Smooth muscle cell (in vitro differentiated cells): Measurements from ENCODE around the gene ARHGAP32. TPM values are rescaled to one million over a fixed set of nuclear protein-coding genes. Genes with fewer than 3 reads are reported as not detected.

Experiments
- DNase-seq: peaks from one replicate; lab custom pipeline; 2025; ENCODE audit not compliant: unreplicated experiment; lab: John Stamatoyannopoulos, UW
- H2AFZ ChIP-seq: fragments of 200-600 bp; sonication (generic); 2 replicates; pipeline ENCODE4 v1.6.0; 2016; ENCODE audit warnings: antibody characterized with exemption, low read depth, mild to moderate bottlenecking
- H3F3A ChIP-seq: fragments of 200-600 bp; sonication (generic); 2 replicates; pipeline ENCODE4 v1.6.0; 2017; ENCODE audit warnings: antibody characterized with exemption, low read depth
- H3K27ac ChIP-seq: fragments of 200-600 bp; sonication (generic); 2 replicates; pipeline ENCODE4 v1.5.1; 2016; ENCODE audit warnings: low read depth, mild to moderate bottlenecking
- H3K27me3 ChIP-seq: fragments of 200-600 bp; sonication (generic); 2 replicates; pipeline ENCODE4 v1.6.1; 2016; ENCODE audit warnings: low read depth, mild to moderate bottlenecking
- H3K36me3 ChIP-seq: fragments of 200-600 bp; sonication (generic); 2 replicates; pipeline ENCODE4 v1.5.1; 2016; ENCODE audit warnings: low read depth
- H3K4me1 ChIP-seq: fragments of 200-600 bp; sonication (generic); 2 replicates; pipeline ENCODE4 v1.5.1; 2016; ENCODE audit warnings: low read depth
- H3K4me2 ChIP-seq: fragments of 200-600 bp; sonication (generic); 2 replicates; pipeline ENCODE4 v1.6.0; 2016; ENCODE audit warnings: mild to moderate bottlenecking
- H3K4me3 ChIP-seq: fragments of 200-600 bp; sonication (generic); 2 replicates; pipeline ENCODE4 v1.5.1; 2016; ENCODE audit warnings: mild to moderate bottlenecking
- H3K79me2 ChIP-seq: fragments of 200-600 bp; sonication (generic); 2 replicates; pipeline ENCODE4 v1.6.0; 2016; ENCODE audit warnings: low read depth, mild to moderate bottlenecking
- H3K9ac ChIP-seq: fragments of 200-600 bp; sonication (generic); 2 replicates; pipeline ENCODE4 v1.6.0; 2016; ENCODE audit warnings: low read depth
- H3K9me3 ChIP-seq: fragments of 200-600 bp; sonication (generic); replicated peaks from 2 replicates; pipeline ENCODE4 v1.5.1; 2016; ENCODE audit warnings: low read depth
- H4K20me1 ChIP-seq: fragments of 200-600 bp; sonication (generic); 2 replicates; pipeline ENCODE4 v1.6.0; 2016; ENCODE audit warnings: low read depth
- WGBS: methylation state at CpG from one replicate; pipeline ENCODE4 v1.1.7; 2016; ENCODE audit warnings: low lambda C conversion rate; 5-methylcytosine and 5-hydroxymethylcytosine counted together
- polyA plus RNA-seq: library from polyadenylated mRNA; unstranded; fragments of >200 nt; fragmentation: Nextera tagmentation; extraction: Ambion mirVana; gene quantifications from 2 replicates; pipeline ENCODE4 v1.2.1, GENCODE V29; 2016
- total RNA-seq: library from RNA; depleted of rRNA; stranded (reverse); fragments of >200 nt; gene quantifications from 2 replicates; pipeline ENCODE4 v1.2.3, GENCODE V29; 2014
- TF ChIP-seq, protein P1 (sequence below): fragments of 200-600 bp; sonication (generic); IDR thresholded peaks from 2 replicates; pipeline ENCODE4 v1.5.1; 2017; ENCODE audit warnings: borderline replicate concordance, mild to moderate bottlenecking, antibody characterized with exemption; ENCODE audit not compliant: insufficient read depth, poor library complexity, severe bottlenecking

Gene ARHGAP32
- total RNA-seq = 17.2 and 17.8 TPM in 2 replicates
- 8.8 and 14.9 TPM in 2 replicates for polyA plus RNA-seq

DNA sequence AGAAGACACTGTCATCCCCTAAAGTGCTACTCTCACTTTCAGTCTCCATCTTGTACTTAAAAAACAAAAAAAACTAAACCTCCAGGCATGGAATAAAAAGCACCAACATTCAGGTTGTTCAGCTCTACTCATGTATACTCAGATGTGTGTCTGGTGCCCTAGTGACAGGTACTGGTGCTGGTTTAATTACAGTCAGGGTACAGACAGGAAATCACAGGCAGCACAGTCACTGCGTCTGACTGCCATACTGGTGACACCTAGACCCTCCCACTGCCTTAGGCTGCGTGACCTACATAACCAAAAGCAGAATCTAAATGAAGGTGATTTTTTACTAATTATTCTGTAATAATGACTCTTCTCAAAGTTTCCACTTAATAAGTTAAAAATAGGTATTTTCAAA, at the start of gene ARHGAP32:
ARHGAP32 (minus strand) TSS at position 176 of the 400 bp plus-strand sequence; CDS start at position 49, 127 bp downstream.
- H3K27ac ChIP-seq = peak within 1 kb of the TSS; percentile 90
- H4K20me1 ChIP-seq = peaks cover 23% of the 10 kb centered on the region
- DNase-seq = no peak
- H3K36me3 ChIP-seq = no peaks in the 10 kb centered on the region
- no peak within 1 kb of the TSS for H2AFZ ChIP-seq
- H3K4me1 ChIP-seq = peaks cover 13% of the 10 kb centered on the region
- no peaks in the 10 kb centered on the region for H3K9me3 ChIP-seq
- peaks cover 64% of the 10 kb centered on the region for H3K79me2 ChIP-seq
- H3K27me3 ChIP-seq = no peaks in the 10 kb centered on the region
- H3F3A ChIP-seq = no peaks in the 10 kb centered on the region
- peak within 1 kb of the TSS; percentile 22 for H3K4me3 ChIP-seq
- H3K9ac ChIP-seq = peak within 1 kb of the TSS; percentile 64
- H3K4me2 ChIP-seq = peak within 1 kb of the TSS; percentile 67
- TF ChIP-seq, protein P1, sequence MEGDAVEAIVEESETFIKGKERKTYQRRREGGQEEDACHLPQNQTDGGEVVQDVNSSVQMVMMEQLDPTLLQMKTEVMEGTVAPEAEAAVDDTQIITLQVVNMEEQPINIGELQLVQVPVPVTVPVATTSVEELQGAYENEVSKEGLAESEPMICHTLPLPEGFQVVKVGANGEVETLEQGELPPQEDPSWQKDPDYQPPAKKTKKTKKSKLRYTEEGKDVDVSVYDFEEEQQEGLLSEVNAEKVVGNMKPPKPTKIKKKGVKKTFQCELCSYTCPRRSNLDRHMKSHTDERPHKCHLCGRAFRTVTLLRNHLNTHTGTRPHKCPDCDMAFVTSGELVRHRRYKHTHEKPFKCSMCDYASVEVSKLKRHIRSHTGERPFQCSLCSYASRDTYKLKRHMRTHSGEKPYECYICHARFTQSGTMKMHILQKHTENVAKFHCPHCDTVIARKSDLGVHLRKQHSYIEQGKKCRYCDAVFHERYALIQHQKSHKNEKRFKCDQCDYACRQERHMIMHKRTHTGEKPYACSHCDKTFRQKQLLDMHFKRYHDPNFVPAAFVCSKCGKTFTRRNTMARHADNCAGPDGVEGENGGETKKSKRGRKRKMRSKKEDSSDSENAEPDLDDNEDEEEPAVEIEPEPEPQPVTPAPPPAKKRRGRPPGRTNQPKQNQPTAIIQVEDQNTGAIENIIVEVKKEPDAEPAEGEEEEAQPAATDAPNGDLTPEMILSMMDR = no peak
- 69% methylated on average over 2 of the region's 2 CpGs for WGBS

DNA sequence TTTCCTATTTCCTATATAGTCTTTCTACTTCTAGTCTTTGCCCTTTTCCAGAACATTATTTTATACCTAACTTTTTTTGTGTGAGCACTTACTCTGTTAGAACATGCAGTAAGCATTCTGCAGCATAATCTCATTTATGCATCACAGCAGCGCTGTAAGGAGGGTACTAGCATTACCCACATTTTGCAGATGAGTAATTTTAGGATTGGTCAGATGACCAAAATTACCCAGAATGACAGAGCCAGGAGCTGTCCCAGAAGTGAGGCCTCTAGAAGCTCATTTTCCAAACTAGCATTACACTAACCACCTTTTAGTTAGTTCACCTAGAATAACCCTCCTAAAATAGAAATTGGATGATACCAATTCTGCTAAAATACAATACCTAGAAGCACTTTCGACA, 47.1 kb upstream of the ARHGAP32 start:
- no peak for DNase-seq
- Histone ChIP-seq H2AFZ (no peak overlapping the region), H3K9ac (no peak overlapping the region), H4K20me1 (peaks cover 28% of the 10 kb centered on the region), H3K9me3 (no peaks in the 10 kb centered on the region), H3F3A (peaks cover 8% of the 10 kb centered on the region), H3K4me2 (no peak overlapping the region), H3K79me2 (peaks cover 68% of the 10 kb centered on the region), H3K4me1 (peaks cover 8% of the 10 kb centered on the region), H3K36me3 (no peaks in the 10 kb centered on the region), H3K27me3 (no peaks in the 10 kb centered on the region), H3K27ac (no peak overlapping the region), H3K4me3 (no peak overlapping the region)
- TF ChIP-seq, protein P1 = no peak
- 98% methylated on average over 2 of the region's 2 CpGs for WGBS

DNA sequence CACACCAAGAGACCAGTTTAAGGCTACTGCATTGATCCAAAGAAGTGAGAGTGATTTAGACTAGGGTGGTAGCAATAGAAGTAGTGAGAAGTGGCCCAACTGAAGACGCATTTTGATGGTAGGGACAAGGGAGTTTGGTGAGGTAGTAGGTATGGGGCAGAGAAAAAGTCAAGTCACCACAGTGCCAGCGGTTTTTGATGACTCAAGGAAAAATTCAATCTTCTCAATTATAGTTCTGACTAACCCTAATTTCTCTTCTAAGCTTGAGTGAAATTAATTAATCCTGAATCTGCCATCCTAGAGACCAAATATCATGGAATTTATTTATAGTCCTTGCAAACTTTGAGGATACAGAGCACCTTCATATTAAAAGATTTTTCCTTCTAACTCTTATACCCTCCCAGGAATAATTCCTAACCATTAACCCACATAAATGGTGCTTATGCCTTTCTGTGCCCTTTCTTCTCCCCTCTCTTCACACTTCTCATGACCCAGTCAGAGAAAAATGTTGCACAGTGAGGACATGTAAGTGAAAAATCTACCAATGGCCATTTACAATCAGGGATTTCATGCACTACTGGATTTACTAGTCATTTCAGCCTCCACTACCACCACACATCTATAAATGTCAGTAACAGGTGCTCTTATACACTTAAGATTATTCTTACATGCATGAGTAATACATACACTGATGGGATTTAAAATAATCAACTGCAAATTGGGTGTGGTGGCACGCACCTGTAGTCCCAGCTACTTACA, 45.9 kb upstream of the ARHGAP32 start:
- peaks cover 66% of the 10 kb centered on the region for H3K79me2 ChIP-seq
- H3K9me3 ChIP-seq = no peaks in the 10 kb centered on the region
- no peak overlapping the region for H2AFZ ChIP-seq
- peak overlapping the region; percentile 23 for H3K27ac ChIP-seq
- peaks cover 8% of the 10 kb centered on the region for H3F3A ChIP-seq
- TF ChIP-seq, protein P1 = no peak
- peaks cover 8% of the 10 kb centered on the region for H3K4me1 ChIP-seq
- peaks cover 28% of the 10 kb centered on the region for H4K20me1 ChIP-seq
- H3K36me3 ChIP-seq = no peaks in the 10 kb centered on the region
- DNase-seq = no peak
- H3K27me3 ChIP-seq = no peaks in the 10 kb centered on the region
- no peak overlapping the region for H3K4me3 ChIP-seq
- peak overlapping the region; percentile 54 for H3K4me2 ChIP-seq
- H3K9ac ChIP-seq = no peak overlapping the region
- 95% methylated on average over 3 of the region's 3 CpGs for WGBS
